ENCODE data around the gene KCNS3. TPM values are rescaled to one million over a fixed set of nuclear protein-coding genes. Genes with fewer than 3 reads are reported as not detected.

Gene KCNS3
- total and polyA plus RNA-seq, 9 of the 15 experiments (the other 6 are each of a cell fraction or from before 2014, with no cell fraction given): 0.01 to 0.75 (median 0.25) TPM

- peak in 1 of 4 experiments; percentile 12 for DNase-seq (ENCODE audit: extremely low read depth in 1 of 4, low spot score in 3 of 4)
- ChIA-PET POLR2A (no interaction called here), CTCF (ENCODE audit: low intra/inter-chr PET ratio) (no interaction called here)
- H3K4me1 ChIP-seq (replicated peaks in 1 of 2; ENCODE audit: control insufficient read depth in 2 of 2, insufficient read depth in 2 of 2, low read length in 2 of 2): peaks cover 5 to 22% of the 10 kb centered on the region in 2 experiments; a peak in 3 of 5 replicates
- H3K79me2 ChIP-seq (ENCODE audit: control insufficient read depth, insufficient read depth, low read length): no peaks in the 10 kb centered on the region
- H4K20me1 ChIP-seq (replicated peaks; ENCODE audit: control insufficient read depth, insufficient read depth, low read length): no peaks in the 10 kb centered on the region
- in situ Hi-C loops (cut with MboI) (no loop called here), intact Hi-C loops (cut with micrococcal nuclease) (no loop called here)
- H3K9ac ChIP-seq (ENCODE audit: insufficient read depth in 1 of 2, low read depth in 2 of 2, low read length in 2 of 2): peak overlapping the region in 1 of 2 experiments; percentile 82; a peak in 2 of 4 replicates
- peak overlapping the region; percentile 47 for H3K4me3 ChIP-seq
- peak overlapping the region; percentile 89 for H2AFZ ChIP-seq (ENCODE audit: low read depth, low read length)
- BruUV-seq (replicated peaks): no TSS peak
- H3K27ac ChIP-seq (ENCODE audit: extremely low read depth, low read depth, low read length): no peak overlapping the region
- H3K9me1 ChIP-seq (ENCODE audit: control insufficient read depth, insufficient read depth, low read length): peaks cover 3% of the 10 kb centered on the region
- 23% methylated on average over 17 of the region's 28 CpGs for WGBS (ENCODE audit: insufficient coverage, low coverage, missing lambda C conversion rate)
- H3K27me3 ChIP-seq (ENCODE audit: control insufficient read depth in 2 of 2, insufficient read depth in 2 of 2, low read length in 2 of 2): peaks cover 27 to 45% of the 10 kb centered on the region in 2 experiments
- H3K36me3 ChIP-seq (ENCODE audit: control insufficient read depth, insufficient read depth, low read length): no peaks in the 10 kb centered on the region
- peak overlapping the region; percentile 71 for H3K4me2 ChIP-seq (ENCODE audit: insufficient read depth, low read length)
- ATAC-seq: peak; percentile 6; the same call in 2 of the 3 replicates
- H3K9me3 ChIP-seq (replicated peaks; ENCODE audit: control insufficient read depth, insufficient read depth, low read depth, low read length): no peaks in the 10 kb centered on the region
- peak; percentile 48 for FAIRE-seq
- TF ChIP-seq SAP30 (IDR thresholded peaks at IDR 0.05; ENCODE audit: borderline replicate concordance, insufficient read depth, low read depth, low read length, poor library complexity, severe bottlenecking) (no peak), ZKSCAN3 (CRISPR knock-in tag; IDR thresholded peaks at IDR 0.05) (no peak), CCAR2 (IDR thresholded peaks at IDR 0.05; ENCODE audit: low read depth, low read length) (no peak), SPI1 (IDR thresholded peaks at IDR 0.05; ENCODE audit: borderline replicate concordance, low read depth, low read length) (peak; percentile 49; the same call in 1 of the 2 replicates), MBD2 (IDR thresholded peaks at IDR 0.05; ENCODE audit: borderline replicate concordance, low read depth) (no peak), ELF4 (CRISPR knock-in tag; IDR thresholded peaks at IDR 0.05) (no peak), AFF1 (IDR thresholded peaks at IDR 0.05; ENCODE audit: low read depth in 1 of 2, partially characterized antibody in 2 of 2) (no peak), ZNF197 (CRISPR knock-in tag; IDR thresholded peaks at IDR 0.05; ENCODE audit: low read depth) (no peak), E2F5 (CRISPR knock-in tag; IDR thresholded peaks at IDR 0.05) (no peak), DEAF1 (CRISPR knock-in tag; IDR thresholded peaks at IDR 0.05) (no peak), RCOR1 (IDR thresholded peaks at IDR 0.05; ENCODE audit: borderline replicate concordance in 1 of 2, low read depth in 2 of 2, low read length in 2 of 2) (no peak), THRAP3 (IDR thresholded peaks at IDR 0.05; ENCODE audit: borderline replicate concordance) (no peak), CTBP1 (IDR thresholded peaks at IDR 0.05; ENCODE audit: borderline replicate concordance) (0 out of 2 replicates have a peak, but pooled peaks have one; percentile 21), POU5F1 (IDR thresholded peaks at IDR 0.05; ENCODE audit: borderline replicate concordance, low read depth, low read length, partially characterized antibody) (no peak), FOSL1 (tag; conservative IDR thresholded peaks at IDR 0.05) (no peak)
These were observed 621 bp upstream of the KCNS3 start for GRCh38 chr2:17877811-17878280.
